ENCODE results near the gene PRPF8. TPM values are rescaled to one million over a fixed set of nuclear protein-coding genes. Genes with fewer than 3 reads are reported as not detected.
A peak's percentile ranks its signal among the peaks of the same experiment; 100 is the strongest.

Gene PRPF8
- total and polyA plus RNA-seq, 2 of the 8 experiments (the other 6 are each of a cell fraction or from before 2014, with no cell fraction given), result 329 to 337 TPM

- Histone ChIP-seq H2AFZ (ENCODE audit: low read length) (peak overlapping the region; percentile 37; the same call in 1 of the 2 replicates), H3K4ac (replicated peaks; ENCODE audit: insufficient read length, low read depth, low read length) (no peak overlapping the region), H4K5ac (ENCODE audit: insufficient read length, low read depth, low read length) (no peak overlapping the region), H3K79me1 (ENCODE audit: low read depth, low read length) (no peaks in the 10 kb centered on the region), H4K8ac (ENCODE audit: extremely low read depth, insufficient read depth, low read length) (peak overlapping the region; percentile 94; the same call in 1 of the 2 replicates), H3K56ac (replicated peaks; ENCODE audit: insufficient read length, low read depth, low read length) (peak overlapping the region; percentile 46), H3K14ac (ENCODE audit: insufficient read length) (no peak overlapping the region), H3K27me3 (replicated peaks in 1 of 4; ENCODE audit: control insufficient read depth in 3 of 4, extremely low read depth in 1 of 4, insufficient read depth in 3 of 4, low read length in 3 of 4) (peaks cover 0 to 13% (median 5%) of the 10 kb centered on the region in 4 experiments; a peak in 5 of 7 replicates), H2BK15ac (ENCODE audit: low read length) (no peak overlapping the region), H3K18ac (ENCODE audit: extremely low read depth, low read length) (no peak overlapping the region; the same call in 1 of the 2 replicates), H3K4me1 (replicated peaks in 1 of 4; ENCODE audit: control insufficient read depth in 3 of 4, insufficient read depth in 4 of 4, low read length in 3 of 4) (peaks cover 0 to 7% (median 5%) of the 10 kb centered on the region in 4 experiments; a peak in 6 of 7 replicates), H3K9me3 (ENCODE audit: insufficient read depth in 2 of 2, low read depth in 1 of 2, low read length in 1 of 2) (no peaks in the 10 kb centered on the region), H3K27ac (ENCODE audit: low read depth, low read length) (no peak overlapping the region), H3K4me3 (ENCODE audit: extremely low read depth in 1 of 4, insufficient read depth in 2 of 4, low read depth in 3 of 4, low read length in 4 of 4) (peak overlapping the region; percentile 67 to 79 (median 68)), H3K23me2 (ENCODE audit: low read depth, low read length) (peaks cover 14% of the 10 kb centered on the region), H3K9ac (replicated peaks in 1 of 4; ENCODE audit: extremely low read depth in 1 of 4, low read depth in 3 of 4, low read length in 3 of 4) (peak overlapping the region in 3 of 4 experiments; percentile 45 to 73 (median 54); a peak in 5 of 7 replicates), H2AK5ac (ENCODE audit: low read depth, low read length) (no peak overlapping the region), H2BK5ac (ENCODE audit: low read depth, low read length) (no peak overlapping the region), H3K36me3 (ENCODE audit: control insufficient read depth in 2 of 4, insufficient read depth in 4 of 4, low read length in 3 of 4) (no peaks in the 10 kb centered on the region), H2BK20ac (ENCODE audit: low read length) (no peak overlapping the region), H2BK120ac (replicated peaks; ENCODE audit: low read depth, low read length) (no peak overlapping the region), H3K23ac (ENCODE audit: insufficient read length) (no peak overlapping the region), H3K79me2 (ENCODE audit: control insufficient read depth in 1 of 2, insufficient read depth in 2 of 2, low read length in 2 of 2) (no peaks in the 10 kb centered on the region), H2BK12ac (ENCODE audit: low read depth, low read length) (no peak overlapping the region), H4K91ac (replicated peaks; ENCODE audit: insufficient read length, low read length) (peak overlapping the region; percentile 34), H4K20me1 (replicated peaks in 1 of 2; ENCODE audit: control insufficient read depth in 1 of 2, insufficient read depth in 2 of 2, low read length in 2 of 2) (peaks cover 0 to 4% of the 10 kb centered on the region in 2 experiments), H3K4me2 (ENCODE audit: insufficient read depth in 1 of 2, low read depth in 2 of 2, low read length in 2 of 2) (peak overlapping the region; percentile 93 to 99)
- ChIA-PET CTCF (ENCODE audit: partially characterized antibody) (interaction anchor here (0.5 to 14.5 kb wide), 33 partner anchors 8 to 397 kb away, joined by 3 to 146 read pairs (median 4); partner anchors contain the start of gene SCARF1), POLR2A (ENCODE audit: partially characterized antibody) (interaction anchor here (1.0 to 6.2 kb wide), 9 partner anchors 10 to 232 kb away, joined by 3 to 29 read pairs (median 4); no protein-coding TSS in a partner anchor)
- 12% methylated on average over 44 of the region's 45 CpGs; no CpG with 5 or more reads in 1 of the 2 experiments for WGBS, 2 experiments (ENCODE audit: extremely low coverage in 1 of 2, insufficient coverage in 1 of 2, insufficient read length in 1 of 2, insufficient replicate concordance in 2 of 2, low coverage in 1 of 2, low lambda C conversion rate in 2 of 2, missing lambda C conversion rate in 1 of 2)
- DNase-seq (ENCODE audit: low read depth in 1 of 2, low spot score in 2 of 2), result peak in 1 of 2 experiments; percentile 84
- FAIRE-seq, result no peak
- TF ChIP-seq RAD21 (IDR thresholded peaks at IDR 0.05 in 1 of 2, conservative IDR thresholded peaks at IDR 0.05 in 1 of 2; ENCODE audit: low read depth in 2 of 2, low read length in 2 of 2), result peak; percentile 74 to 85
- 0 out of 2 replicates have a peak, but pooled peaks have one; percentile 42 for TF ChIP-seq YY1 (IDR thresholded peaks at IDR 0.05; ENCODE audit: low read depth, low read length)
- TF ChIP-seq TEAD4 (IDR thresholded peaks at IDR 0.05; ENCODE audit: low read depth, low read length), result peak; percentile 73
- TF ChIP-seq PHF8 (conservative IDR thresholded peaks at IDR 0.05; ENCODE audit: low read depth, low read length), result no peak
- TF ChIP-seq, protein P1, sequence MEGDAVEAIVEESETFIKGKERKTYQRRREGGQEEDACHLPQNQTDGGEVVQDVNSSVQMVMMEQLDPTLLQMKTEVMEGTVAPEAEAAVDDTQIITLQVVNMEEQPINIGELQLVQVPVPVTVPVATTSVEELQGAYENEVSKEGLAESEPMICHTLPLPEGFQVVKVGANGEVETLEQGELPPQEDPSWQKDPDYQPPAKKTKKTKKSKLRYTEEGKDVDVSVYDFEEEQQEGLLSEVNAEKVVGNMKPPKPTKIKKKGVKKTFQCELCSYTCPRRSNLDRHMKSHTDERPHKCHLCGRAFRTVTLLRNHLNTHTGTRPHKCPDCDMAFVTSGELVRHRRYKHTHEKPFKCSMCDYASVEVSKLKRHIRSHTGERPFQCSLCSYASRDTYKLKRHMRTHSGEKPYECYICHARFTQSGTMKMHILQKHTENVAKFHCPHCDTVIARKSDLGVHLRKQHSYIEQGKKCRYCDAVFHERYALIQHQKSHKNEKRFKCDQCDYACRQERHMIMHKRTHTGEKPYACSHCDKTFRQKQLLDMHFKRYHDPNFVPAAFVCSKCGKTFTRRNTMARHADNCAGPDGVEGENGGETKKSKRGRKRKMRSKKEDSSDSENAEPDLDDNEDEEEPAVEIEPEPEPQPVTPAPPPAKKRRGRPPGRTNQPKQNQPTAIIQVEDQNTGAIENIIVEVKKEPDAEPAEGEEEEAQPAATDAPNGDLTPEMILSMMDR (IDR thresholded peaks at IDR 0.05; ENCODE audit: control extremely low read depth in 1 of 3, insufficient read depth in 1 of 3, low read depth in 1 of 3, low read length in 3 of 3), result peak; percentile 75 to 80 (median 79)
- TF ChIP-seq RNF2 (IDR thresholded peaks at IDR 0.05; ENCODE audit: borderline replicate concordance, low read depth, low read length, missing control alignments, poor library complexity, severe bottlenecking), result no peak
Measured at GRCh38 chr17:1629504-1630310, 55.0 kb downstream of the PRPF8 start.
